ENCODE results near the gene MSL1. TPM values are rescaled to one million over a fixed set of nuclear protein-coding genes. Genes with fewer than 3 reads are reported as not detected.

MSL1 gene
- total and polyA plus RNA-seq, 2 of the 4 experiments (the other 2 are of a cell fraction), result 28.3 to 48.4 TPM

GRCh38 chr17:40075201-40075941 is 46.4 kb upstream of the MSL1 start (continued):
- TF ChIP-seq ELK1 (IDR thresholded peaks at IDR 0.05; ENCODE audit: borderline replicate concordance, low read depth, low read length) (no peak), CEBPB (IDR thresholded peaks at IDR 0.05; ENCODE audit: low read depth, low read length) (no peak)

- H3K4me1 ChIP-seq (ENCODE audit: control insufficient read depth, insufficient read depth, low read length), result peaks cover 25% of the 10 kb centered on the region
- dilution Hi-C loops (cut with HindIII; ENCODE audit: low sequenced_read_pairs, unreplicated experiment), result no loop called here
- TF ChIP-seq CHD1 (IDR thresholded peaks at IDR 0.05; ENCODE audit: low read depth, low read length) (no peak), BHLHE40 (IDR thresholded peaks at IDR 0.05; ENCODE audit: low read depth, low read length) (no peak), CEBPB (IDR thresholded peaks at IDR 0.05; ENCODE audit: low read depth, low read length) (no peak), POLR2A (IDR thresholded peaks at IDR 0.05; ENCODE audit: low read depth, low read length) (no peak), FOS (IDR thresholded peaks at IDR 0.05; ENCODE audit: low read depth, low read length) (no peak), RFX5 (IDR thresholded peaks at IDR 0.05; ENCODE audit: low read depth, low read length) (no peak), RCOR1 (IDR thresholded peaks at IDR 0.05; ENCODE audit: insufficient replicate concordance, low read length) (no peak), USF2 (IDR thresholded peaks at IDR 0.05; ENCODE audit: low read depth, low read length) (no peak), MAFK (IDR thresholded peaks at IDR 0.05; ENCODE audit: low read depth, low read length) (no peak), SMC3 (IDR thresholded peaks at IDR 0.05; ENCODE audit: low read depth, low read length) (no peak), NFE2L2 (IDR thresholded peaks at IDR 0.05; ENCODE audit: low read depth, low read length) (no peak), ELK1 (IDR thresholded peaks at IDR 0.05; ENCODE audit: borderline replicate concordance, low read depth, low read length) (no peak)
These were observed 45.8 kb upstream of the MSL1 start for GRCh38 chr17:40075942-40076498.

More at GRCh38 chr17:40075942-40076498, 45.8 kb upstream of the MSL1 start:
- peaks cover 10 to 65% of the 10 kb centered on the region in 2 experiments for H3K79me1 ChIP-seq (ENCODE audit: low read depth in 1 of 2, low read length in 2 of 2)
- CTCF ChIA-PET, result interaction anchor here (0.7 to 3.0 kb wide), 6 partner anchors 10 to 67 kb away, joined by 3 to 24 read pairs (median 8); partner anchors contain the start of genes MED24 and THRA
- H3K18ac ChIP-seq (ENCODE audit: low read depth, low read length), result no peak overlapping the region
- no TSS peak for BruUV-seq (replicated peaks)
- no peaks in the 10 kb centered on the region for H3K27me3 ChIP-seq (ENCODE audit: control insufficient read depth, insufficient read depth, low read length)
- H3K14ac ChIP-seq (replicated peaks; ENCODE audit: low read depth, low read length), result peak overlapping the region; percentile 66; the same call in 1 of the 2 replicates
- DNase-seq (no peak), ATAC-seq (ENCODE audit: low read depth) (no peak)
- H2BK120ac ChIP-seq (ENCODE audit: low read depth, low read length), result no peak overlapping the region
- H3K23ac ChIP-seq (ENCODE audit: low read depth, low read length), result no peak overlapping the region
- no peak overlapping the region for H2BK20ac ChIP-seq (ENCODE audit: low read depth, low read length)
- no peak overlapping the region for H4K8ac ChIP-seq (ENCODE audit: low read depth in 2 of 2, low read length in 2 of 2)
- in situ Hi-C loops (cut with MboI; ENCODE audit: low sequenced_read_pairs) (no loop called here), intact Hi-C loops (cut with micrococcal nuclease) (loop anchor here (1.0 kb wide), 1 partner anchor 63 kb away; no protein-coding TSS in a partner anchor)
- WGBS, 2 experiments (ENCODE audit: extremely low coverage in 2 of 2, insufficient read length in 1 of 2), result 58% methylated on average over 6 of the region's 8 CpGs; no CpG with 5 or more reads in 1 of the 2 experiments
- H4K91ac ChIP-seq (ENCODE audit: insufficient read depth, low read depth, low read length), result no peak overlapping the region
- H3K9me3 ChIP-seq (ENCODE audit: control insufficient read depth, insufficient read depth, low read length), result no peaks in the 10 kb centered on the region
- peaks cover 9% of the 10 kb centered on the region for H3K9me1 ChIP-seq (ENCODE audit: insufficient read depth, low read length)
- no peak overlapping the region for H3K56ac ChIP-seq (ENCODE audit: extremely low read depth, insufficient read depth, low read length)
- H2AFZ ChIP-seq (replicated peaks; ENCODE audit: low read length, poor library complexity), result peak overlapping the region; percentile 74
- H2BK5ac ChIP-seq (ENCODE audit: low read depth, low read length, poor library complexity, severe bottlenecking), result no peak overlapping the region
- POLR2A ChIA-PET (ENCODE audit: unreplicated experiment), result no interaction called here
- peak overlapping the region; percentile 79 for H3K4ac ChIP-seq (ENCODE audit: low read depth, low read length)
- no peak overlapping the region for H2AK9ac ChIP-seq (replicated peaks; ENCODE audit: low read depth, low read length, poor library complexity)
- H2BK15ac ChIP-seq (ENCODE audit: low read depth, low read length), result no peak overlapping the region
- peaks cover 23% of the 10 kb centered on the region for H3K36me3 ChIP-seq (ENCODE audit: control insufficient read depth, insufficient read depth, low read length)
- peaks cover 23% of the 10 kb centered on the region for H4K20me1 ChIP-seq (ENCODE audit: insufficient read depth, low read length)
- peak overlapping the region; percentile 78; the same call in 1 of the 2 replicates for H2AK5ac ChIP-seq (ENCODE audit: low read depth, low read length)
- H3K4me3 ChIP-seq (ENCODE audit: insufficient read depth, low read depth, low read length), result no peak overlapping the region
- no peak overlapping the region for H3K9ac ChIP-seq (ENCODE audit: low read depth, low read length)
- H4K5ac ChIP-seq (ENCODE audit: low read depth, low read length), result no peak overlapping the region
- H3K4me2 ChIP-seq (ENCODE audit: low read depth, low read length), result no peak overlapping the region; the same call in 1 of the 2 replicates
- H3K27ac ChIP-seq (ENCODE audit: insufficient read depth, low read length), result no peak overlapping the region
